Kidney (tissue), 14 donors: ENCODE results near the gene CMTM5. TPM values are rescaled to one million over a fixed set of nuclear protein-coding genes. Genes with fewer than 3 reads are reported as not detected.

Experiments
- DNase-seq, 5 donors: peaks; one replicate each; pipeline ENCODE4 v3.0.0-alpha.2; 2013 to 2020
- FAIRE-seq: peaks from 2 replicates; lab custom pipeline; 2012; peaks lifted over from hg19 to GRCh38; lab: Jason Lieb, UNC
- H3K27ac ChIP-seq, 2 donors: one replicate each; pipeline ENCODE4 v1.7.0; 2013; ENCODE audit warnings: low read depth in 2 of 2, low read length in 2 of 2, inconsistent platforms in 1 of 2
- H3K27me3 ChIP-seq: one replicate; pipeline ENCODE4 v1.7.1; 2013; ENCODE audit warnings: low read length, inconsistent platforms; ENCODE audit not compliant: control insufficient read depth, insufficient read depth
- H3K36me3 ChIP-seq, 3 donors: one replicate each; pipeline versions ENCODE4 v1.7.0 to v1.7.1; 2013; ENCODE audit warnings: low read length in 3 of 3, control low read depth in 1 of 3, inconsistent platforms in 1 of 3; ENCODE audit not compliant: insufficient read depth in 3 of 3, control insufficient read depth in 2 of 3
- H3K4me1 ChIP-seq, 3 donors: one replicate each; pipeline versions ENCODE4 v1.7.0 to v1.7.1; 2013; ENCODE audit warnings: low read length in 3 of 3, inconsistent platforms in 1 of 3, low read depth in 1 of 3; ENCODE audit not compliant: control insufficient read depth in 2 of 3, insufficient read depth in 2 of 3
- H3K4me3 ChIP-seq, 3 donors: one replicate each; pipeline versions ENCODE4 v1.7.0 to v1.8.1; 2013; ENCODE audit warnings: low read length in 3 of 3, control low read depth in 1 of 3, inconsistent platforms in 1 of 3
- H3K9ac ChIP-seq, 3 donors: one replicate each; pipeline versions ENCODE4 v1.7.0 to v1.7.1; 2013; ENCODE audit warnings: low read length in 3 of 3, control low read depth in 1 of 3, inconsistent platforms in 1 of 3
- H3K9me3 ChIP-seq, 3 donors: one replicate each; pipeline versions ENCODE4 v1.7.0 to v1.7.1; 2013; ENCODE audit warnings: low read length in 3 of 3, control low read depth in 1 of 3, inconsistent platforms in 1 of 3; ENCODE audit not compliant: control insufficient read depth in 2 of 3, insufficient read depth in 1 of 3
- CTCF ChIP-seq: IDR thresholded peaks from 3 replicates; pipeline ENCODE4 v1.5.1; 2012; ENCODE audit warnings: mild to moderate bottlenecking, moderate library complexity, borderline replicate concordance; ENCODE audit not compliant: insufficient read depth; ENCODE audit errors: extremely low read depth
- intact Hi-C: fragments of 100-400 bp; cut with DNase I; formaldehyde crosslinking; loops from one replicate; pipeline ENCODE4 v1.11.1; 2022
- polyA plus RNA-seq: library from polyadenylated mRNA; stranded (reverse); fragments of 350-450 nt; fragmentation: Illumina TruSeq; extraction: RNeasy Lipid Tissue Mini Kit (QIAGEN cat#74804); gene quantifications from one replicate; pipeline ENCODE4 v1.2.3, GENCODE V29; 2014; ENCODE audit warnings: low read depth, low replicate concordance; ENCODE audit not compliant: insufficient read depth
- total RNA-seq: library from RNA; stranded (reverse); fragmentation: NEBNext Ultra II Directional; extraction: Animal tissue kit (Norgen Biotek cat#: 25700); gene quantifications from one replicate; pipeline ENCODE4 v1.2.1, GENCODE V29; 2021
- donor health status: control.
- donor health status: control.
- donor health status: control.
- donor health status: control.
- donor health status: control.
- donor health status: DM: yes; HTN: yes; CAD: no.
- donor health status: Normal renal cell carcinoma (clear cell type).

Gene CMTM5
- total and polyA plus RNA-seq, 2 donors from 2014 or later, result 0.54 to 1.1 TPM

- peak; percentile 90 to 97 (median 95) for DNase-seq
- Histone ChIP-seq H3K36me3 (no peaks in the 10 kb centered on the region), H3K27ac (peak overlapping the region; percentile 64 to 76), H3K9me3 (no peaks in the 10 kb centered on the region), H3K27me3 (no peaks in the 10 kb centered on the region), H3K4me1 (peaks cover 0 to 5% (median 3%) of the 10 kb centered on the region in 3 donors), H3K9ac (peak overlapping the region in 1 of 3 donors; percentile 55), H3K4me3 (peak overlapping the region in 1 of 3 donors; percentile 55)
- intact Hi-C loops, result no loop called here
- no peak for TF ChIP-seq CTCF
- FAIRE-seq, result no peak
Measured at GRCh38 chr14:23366426-23366921, 10.4 kb upstream of the CMTM5 start.

- Histone ChIP-seq H3K4me3 (no peak overlapping the region), H3K27ac (no peak overlapping the region), H3K36me3 (no peaks in the 10 kb centered on the region), H3K27me3 (no peaks in the 10 kb centered on the region), H3K9me3 (no peaks in the 10 kb centered on the region), H3K4me1 (no peaks in the 10 kb centered on the region), H3K9ac (no peak overlapping the region)
- intact Hi-C loops, result no loop called here
- no peak for FAIRE-seq
- no peak for TF ChIP-seq CTCF
- DNase-seq, result no peak
Measured at GRCh38 chr14:23370221-23370620, 6.6 kb upstream of the CMTM5 start.

GRCh38 chr14:23371865-23372264 is 5.0 kb upstream of the CMTM5 start:
- Histone ChIP-seq H3K9me3 (no peaks in the 10 kb centered on the region), H3K27ac (no peak overlapping the region), H3K4me3 (no peak overlapping the region), H3K27me3 (no peaks in the 10 kb centered on the region), H3K36me3 (no peaks in the 10 kb centered on the region), H3K4me1 (no peaks in the 10 kb centered on the region), H3K9ac (no peak overlapping the region)
- TF ChIP-seq CTCF, result no peak
- intact Hi-C loops, result no loop called here
- DNase-seq, result no peak
- FAIRE-seq, result no peak

- intact Hi-C loops, result no loop called here
- no peak for TF ChIP-seq CTCF
- no peak within 1 kb of the TSS for H3K9ac ChIP-seq
- no peaks in the 10 kb centered on the region for H3K9me3 ChIP-seq
- DNase-seq, result no peak
- H3K4me1 ChIP-seq, result no peaks in the 10 kb centered on the region
- H3K4me3 ChIP-seq, result no peak within 1 kb of the TSS
- no peaks in the 10 kb centered on the region for H3K27me3 ChIP-seq
- no peak for FAIRE-seq
- no peak within 1 kb of the TSS for H3K27ac ChIP-seq
- no peaks in the 10 kb centered on the region for H3K36me3 ChIP-seq
Measured at GRCh38 chr14:23372509-23372908, 4.3 kb upstream of the CMTM5 start, which contains the start of gene IL25. IL25 (plus strand) TSS chr14:23372809.
